NK-92 treated with Interleukin-12 subunit alpha and Interleukin-12 subunit beta, amount 100 ng/mL, for 24 hours (cell line): ENCODE data around the gene RPRD1A.
"Not testable (repeated sequence)": the region's sequence is repeated elsewhere in the genome, so short reads cannot be mapped to it uniquely, and the experiment has no call there.

Experiments used
- DNase-seq: peaks from one replicate; lab custom pipeline; 2025; lab: John Stamatoyannopoulos, UW

RPRD1A gene

GRCh38 chr18:36067055-36067957 is at the start of gene RPRD1A:
Gene RPRD1A, minus strand, starts transcription at chr18:36067559. Its CDS starts 155 bp downstream, at chr18:36067404.
- peak; percentile 94 for DNase-seq

- DNase-seq = not testable (repeated sequence)
These were observed 49.4 kb upstream of the RPRD1A start for GRCh38 chr18:36116771-36117170.

- no peak for DNase-seq
These were observed 47.4 kb upstream of the RPRD1A start for GRCh38 chr18:36114738-36115137.

- DNase-seq = no peak
These were observed 46.9 kb upstream of the RPRD1A start for GRCh38 chr18:36114251-36114650.

- DNase-seq = no peak
These were observed 44.9 kb upstream of the RPRD1A start for GRCh38 chr18:36112302-36112701.

GRCh38 chr18:36109737-36110136 is 42.4 kb upstream of the RPRD1A start:
- no peak for DNase-seq

GRCh38 chr18:36108601-36109000 is 41.2 kb upstream of the RPRD1A start:
- no peak for DNase-seq

- no peak for DNase-seq
These were observed 40.8 kb upstream of the RPRD1A start for GRCh38 chr18:36108196-36108595.

GRCh38 chr18:36107477-36107876 is 40.1 kb upstream of the RPRD1A start:
- no peak for DNase-seq

- DNase-seq = no peak
These were observed 37.4 kb upstream of the RPRD1A start for GRCh38 chr18:36104749-36105148.

- no peak for DNase-seq
These were observed 34.6 kb upstream of the RPRD1A start for GRCh38 chr18:36101943-36102342.

- DNase-seq = no peak
These were observed 32.0 kb upstream of the RPRD1A start for GRCh38 chr18:36099311-36099710.

- DNase-seq = no peak
These were observed 29.6 kb upstream of the RPRD1A start for GRCh38 chr18:36096955-36097354.

- DNase-seq = no peak
These were observed 28.7 kb upstream of the RPRD1A start for GRCh38 chr18:36095936-36096519.

GRCh38 chr18:36094431-36094830 is 27.1 kb upstream of the RPRD1A start:
- no peak for DNase-seq

- DNase-seq = not testable (repeated sequence)
These were observed 24.8 kb upstream of the RPRD1A start for GRCh38 chr18:36092116-36092515.

- no peak for DNase-seq
These were observed 21.6 kb upstream of the RPRD1A start for GRCh38 chr18:36089001-36089400.

GRCh38 chr18:36088256-36088655 is 20.9 kb upstream of the RPRD1A start:
- DNase-seq = no peak

GRCh38 chr18:36086186-36086585 is 18.8 kb upstream of the RPRD1A start:
- no peak for DNase-seq

- DNase-seq = no peak
These were observed 17.8 kb upstream of the RPRD1A start for GRCh38 chr18:36085195-36085594.

- DNase-seq = no peak
These were observed 16.4 kb upstream of the RPRD1A start for GRCh38 chr18:36083729-36084128.

GRCh38 chr18:36081118-36081517 is 13.8 kb upstream of the RPRD1A start:
- not testable (repeated sequence) for DNase-seq

GRCh38 chr18:36078751-36079529 is 11.6 kb upstream of the RPRD1A start:
- no peak for DNase-seq
